HUDEP-2 (cell line): Measurements from ENCODE around the gene CDC25A.

ENCODE experiments used
- DNase-seq, 76 experiments: peaks; one replicate each; lab custom pipeline; 2025; ENCODE audit not compliant: unreplicated experiment in 76 of 76; lab: John Stamatoyannopoulos, UW

Gene CDC25A

GRCh38 chr3:48143567-48143966 is 44.6 kb downstream of the CDC25A start:
- no peak for DNase-seq

GRCh38 chr3:48142316-48142870 is 45.8 kb downstream of the CDC25A start:
- DNase-seq: no peak

GRCh38 chr3:48141604-48142137 is 46.5 kb downstream of the CDC25A start:
- no peak for DNase-seq

- DNase-seq: no peak
These were observed 47.1 kb downstream of the CDC25A start for GRCh38 chr3:48140936-48141603.

- no peak for DNase-seq
These were observed 47.9 kb downstream of the CDC25A start for GRCh38 chr3:48140336-48140757.

GRCh38 chr3:48137425-48137999 is 50.7 kb downstream of the CDC25A start:
- no peak for DNase-seq

- no peak for DNase-seq
These were observed 52.4 kb downstream of the CDC25A start for GRCh38 chr3:48135552-48136495.

GRCh38 chr3:48130321-48130904 is 57.8 kb downstream of the CDC25A start:
- no peak for DNase-seq

GRCh38 chr3:48129921-48130320 is 58.3 kb downstream of the CDC25A start:
- no peak for DNase-seq

- DNase-seq: no peak
These were observed 59.4 kb downstream of the CDC25A start for GRCh38 chr3:48128774-48129173.

- DNase-seq: no peak
These were observed 62.2 kb downstream of the CDC25A start for GRCh38 chr3:48125886-48126622.

GRCh38 chr3:48125013-48125705 is 63.1 kb downstream of the CDC25A start:
- DNase-seq: no peak

- DNase-seq: no peak
These were observed 64.9 kb downstream of the CDC25A start for GRCh38 chr3:48123346-48123745.

- DNase-seq: no peak
These were observed 65.7 kb downstream of the CDC25A start for GRCh38 chr3:48122504-48122903.

GRCh38 chr3:48120223-48120622 is 68.0 kb downstream of the CDC25A start:
- no peak for DNase-seq

- DNase-seq: no peak
These were observed 68.6 kb downstream of the CDC25A start for GRCh38 chr3:48119505-48120193.

GRCh38 chr3:48118928-48119327 is 69.3 kb downstream of the CDC25A start:
- no peak for DNase-seq

- no peak for DNase-seq
These were observed 69.9 kb downstream of the CDC25A start for GRCh38 chr3:48118322-48118721.

GRCh38 chr3:48112813-48113212 is 75.4 kb downstream of the CDC25A start:
- no peak for DNase-seq
